GM18508 (cell line): ENCODE measurements around the gene ARHGAP19.
A peak's percentile ranks its signal among the peaks of the same experiment; 100 is the strongest.

ENCODE experiments used
- ATAC-seq: cut with Tn5 transposase; IDR thresholded peaks from one replicate; pipeline ENCODE4 v1.9.1; 2021; ENCODE audit warnings: moderate number of reproducible peaks; ENCODE audit not compliant: insufficient read depth, unreplicated experiment

ARHGAP19 gene

GRCh38 chr10:97323501-97323900 lies 31.1 kb upstream of the ARHGAP19 start:
- ATAC-seq, result no peak

GRCh38 chr10:97321804-97322190 lies 29.4 kb upstream of the ARHGAP19 start:
- ATAC-seq, result no peak

- ATAC-seq, result no peak
Observed at GRCh38 chr10:97321032-97321803, 28.8 kb upstream of the ARHGAP19 start.

GRCh38 chr10:97320480-97321031 lies 28.1 kb upstream of the ARHGAP19 start:
- no peak for ATAC-seq

GRCh38 chr10:97319671-97320479 lies 27.4 kb upstream of the ARHGAP19 start:
- no peak for ATAC-seq

GRCh38 chr10:97318772-97319651 lies 26.6 kb upstream of the ARHGAP19 start, which contains the start of gene FRAT1:
TSS of gene FRAT1 (plus strand) at chr10:97319271. CDS start at chr10:97319454, 183 bp downstream.
- ATAC-seq, result peak; percentile 74

- no peak for ATAC-seq
Observed at GRCh38 chr10:97314671-97315070, 22.2 kb upstream of the ARHGAP19 start.

GRCh38 chr10:97312897-97313296 lies 20.5 kb upstream of the ARHGAP19 start:
- no peak for ATAC-seq

GRCh38 chr10:97311111-97311626 lies 18.7 kb upstream of the ARHGAP19 start:
- no peak for ATAC-seq

- no peak for ATAC-seq
Observed at GRCh38 chr10:97307866-97308780, 15.7 kb upstream of the ARHGAP19 start.

- ATAC-seq, result no peak
Observed at GRCh38 chr10:97307441-97307840, 15.0 kb upstream of the ARHGAP19 start.

GRCh38 chr10:97302088-97302791 lies 9.8 kb upstream of the ARHGAP19 start:
- no peak for ATAC-seq

GRCh38 chr10:97300980-97301379 lies 8.5 kb upstream of the ARHGAP19 start:
- ATAC-seq, result no peak

GRCh38 chr10:97298223-97298571 lies 5.8 kb upstream of the ARHGAP19 start:
- ATAC-seq, result no peak

GRCh38 chr10:97297556-97298222 lies 5.3 kb upstream of the ARHGAP19 start:
- no peak for ATAC-seq

- ATAC-seq, result no peak
Observed at GRCh38 chr10:97292862-97293198, 393 bp upstream of the ARHGAP19 start.

GRCh38 chr10:97291357-97292096 lies 910 bp downstream of the ARHGAP19 start:
- no peak for ATAC-seq
